Lower lobe of right lung (tissue), 2 donors: ENCODE data around the gene OMD. TPM values are rescaled to one million over a fixed set of nuclear protein-coding genes. Genes with fewer than 3 reads are reported as not detected.
A peak's percentile ranks its signal among the peaks of the same experiment; 100 is the strongest.

Experiments
- ATAC-seq, 2 donors: fragments of 200-7000 bp; cut with Tn5 transposase; one replicate each; pipeline ENCODE4 v1.9.1; 2020 to 2022; ENCODE audit warnings: mild to moderate bottlenecking in 2 of 2, moderate library complexity in 2 of 2
- DNase-seq: peaks from one replicate; pipeline ENCODE4 v3.0.0-alpha.2; 2020
- H3K27ac ChIP-seq: fragments of 200-600 bp; one replicate; pipeline ENCODE4 v1.8.0; 2022
- H3K27me3 ChIP-seq: fragments of 200-600 bp; one replicate; pipeline ENCODE4 v1.8.0; 2022; ENCODE audit warnings: low read depth
- H3K36me3 ChIP-seq: fragments of 200-600 bp; one replicate; pipeline ENCODE4 v1.8.0; 2022; ENCODE audit warnings: mild to moderate bottlenecking
- H3K4me1 ChIP-seq: fragments of 200-600 bp; one replicate; pipeline ENCODE4 v1.8.0; 2022
- H3K4me3 ChIP-seq: fragments of 200-600 bp; one replicate; pipeline ENCODE4 v1.8.0; 2022; ENCODE audit warnings: mild to moderate bottlenecking
- H3K9me3 ChIP-seq: fragments of 200-600 bp; one replicate; pipeline ENCODE4 v1.8.0; 2022
- intact Hi-C: fragments of 100-400 bp; cut with DNase I; formaldehyde crosslinking; loops from one replicate; pipeline ENCODE4 v1.11.0; 2022
- total RNA-seq: library from RNA; stranded (reverse); fragmentation: NEBNext Ultra II Directional; extraction: Animal tissue kit (Norgen Biotek cat#: 25700); gene quantifications from one replicate; pipeline ENCODE4 v1.2.1, GENCODE V29; 2021
- TF ChIP-seq, protein P1 (sequence below): fragments of 200-600 bp; IDR thresholded peaks from one replicate; pipeline ENCODE4 v1.8.0; 2022; ENCODE audit warnings: antibody characterized with exemption, mild to moderate bottlenecking
- donor health status: DM: no; HTN: yes; CAD: no; lungs with severe emphysema.

Gene OMD
- total RNA-seq, 1 donor from 2014 or later = 4.1 TPM

DNA sequence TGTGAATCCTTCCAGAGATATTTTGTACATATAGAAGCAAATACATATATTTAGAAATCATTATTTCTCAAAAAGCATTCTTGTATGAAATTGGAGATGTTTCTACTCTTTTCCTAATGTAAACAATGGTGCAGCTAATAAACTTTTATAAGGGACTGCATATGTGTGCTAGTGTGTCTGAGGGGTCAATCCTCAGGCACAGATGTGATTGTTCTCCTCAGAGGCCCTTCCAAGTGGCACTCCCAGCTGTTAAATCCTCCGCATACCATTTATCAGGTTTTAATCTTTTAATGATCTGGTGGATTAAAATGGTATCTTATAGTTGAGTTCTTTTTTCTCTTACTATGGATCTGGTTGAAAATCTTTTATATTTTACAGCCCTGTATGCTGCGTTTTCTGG lies 5.6 kb upstream of the OMD start:
- no peaks in the 10 kb centered on the region for H3K27me3 ChIP-seq
- no peaks in the 10 kb centered on the region for H3K36me3 ChIP-seq
- intact Hi-C loops = no loop called here
- no peaks in the 10 kb centered on the region for H3K4me1 ChIP-seq
- DNase-seq = no peak
- no peak overlapping the region for H3K4me3 ChIP-seq
- no peak for ATAC-seq
- no peaks in the 10 kb centered on the region for H3K9me3 ChIP-seq
- H3K27ac ChIP-seq = no peak overlapping the region
- TF ChIP-seq, protein P1, sequence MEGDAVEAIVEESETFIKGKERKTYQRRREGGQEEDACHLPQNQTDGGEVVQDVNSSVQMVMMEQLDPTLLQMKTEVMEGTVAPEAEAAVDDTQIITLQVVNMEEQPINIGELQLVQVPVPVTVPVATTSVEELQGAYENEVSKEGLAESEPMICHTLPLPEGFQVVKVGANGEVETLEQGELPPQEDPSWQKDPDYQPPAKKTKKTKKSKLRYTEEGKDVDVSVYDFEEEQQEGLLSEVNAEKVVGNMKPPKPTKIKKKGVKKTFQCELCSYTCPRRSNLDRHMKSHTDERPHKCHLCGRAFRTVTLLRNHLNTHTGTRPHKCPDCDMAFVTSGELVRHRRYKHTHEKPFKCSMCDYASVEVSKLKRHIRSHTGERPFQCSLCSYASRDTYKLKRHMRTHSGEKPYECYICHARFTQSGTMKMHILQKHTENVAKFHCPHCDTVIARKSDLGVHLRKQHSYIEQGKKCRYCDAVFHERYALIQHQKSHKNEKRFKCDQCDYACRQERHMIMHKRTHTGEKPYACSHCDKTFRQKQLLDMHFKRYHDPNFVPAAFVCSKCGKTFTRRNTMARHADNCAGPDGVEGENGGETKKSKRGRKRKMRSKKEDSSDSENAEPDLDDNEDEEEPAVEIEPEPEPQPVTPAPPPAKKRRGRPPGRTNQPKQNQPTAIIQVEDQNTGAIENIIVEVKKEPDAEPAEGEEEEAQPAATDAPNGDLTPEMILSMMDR = no peak

DNA sequence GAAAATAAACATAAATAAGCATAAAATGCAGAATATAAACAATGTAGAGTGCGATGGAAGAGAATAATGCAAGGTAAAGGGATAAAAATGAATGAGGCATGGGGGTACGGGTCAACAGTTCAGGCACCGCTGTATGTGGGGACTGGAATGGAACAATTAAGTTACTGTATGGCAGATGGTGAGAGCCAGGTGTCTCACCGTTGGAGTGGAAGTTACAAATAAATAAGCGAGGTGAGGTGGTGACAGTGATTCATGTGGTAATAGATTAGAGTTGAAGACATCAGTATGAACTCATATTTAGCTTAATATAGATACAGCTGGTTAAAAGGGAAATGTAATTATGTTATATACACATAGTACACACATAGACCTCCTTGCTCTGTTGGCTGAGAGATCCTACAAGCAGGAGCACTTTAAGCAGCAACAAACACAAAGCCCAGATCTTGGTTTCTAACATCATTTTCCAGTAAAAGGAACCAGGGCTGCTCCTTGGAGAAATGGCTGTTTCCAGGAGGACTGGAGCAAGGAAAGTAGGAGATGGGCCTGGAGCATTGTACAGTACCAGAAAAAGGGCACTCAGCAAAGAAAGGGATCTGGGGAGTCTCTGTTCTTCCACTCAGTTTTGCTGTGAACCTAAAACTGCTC lies 2.4 kb upstream of the OMD start:
- Histone ChIP-seq H3K4me1 (no peaks in the 10 kb centered on the region), H3K36me3 (no peaks in the 10 kb centered on the region), H3K27me3 (no peaks in the 10 kb centered on the region), H3K9me3 (no peaks in the 10 kb centered on the region), H3K27ac (no peak overlapping the region), H3K4me3 (no peak overlapping the region)
- TF ChIP-seq, protein P1 = no peak
- no peak for ATAC-seq
- no peak for DNase-seq
- intact Hi-C loops = no loop called here

DNA sequence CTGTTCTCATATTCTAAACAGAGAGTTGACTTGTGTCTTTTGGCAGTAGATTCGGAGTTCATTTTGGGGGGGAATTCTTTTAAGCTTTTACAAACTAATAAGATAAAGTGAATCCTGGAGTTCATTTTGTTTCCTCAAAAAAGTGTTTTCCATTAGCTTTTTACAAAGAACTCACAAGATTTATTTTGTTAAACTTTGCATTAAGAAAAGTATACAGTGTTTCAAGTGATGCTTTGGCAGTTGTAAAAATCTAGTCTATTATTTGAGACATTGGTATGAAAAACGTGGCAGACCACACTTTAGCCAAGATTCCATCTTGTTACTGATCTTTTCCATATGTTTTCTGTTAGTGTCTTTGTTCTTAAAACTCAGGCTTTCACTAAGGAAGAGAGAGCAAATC lies 1.2 kb upstream of the OMD start:
- no peak overlapping the region for H3K4me3 ChIP-seq
- ATAC-seq = no peak
- H3K9me3 ChIP-seq = no peaks in the 10 kb centered on the region
- no peaks in the 10 kb centered on the region for H3K4me1 ChIP-seq
- no peak for DNase-seq
- no peaks in the 10 kb centered on the region for H3K36me3 ChIP-seq
- no peaks in the 10 kb centered on the region for H3K27me3 ChIP-seq
- H3K27ac ChIP-seq = peak overlapping the region; percentile 12
- TF ChIP-seq, protein P1 = no peak
- intact Hi-C loops = no loop called here

DNA sequence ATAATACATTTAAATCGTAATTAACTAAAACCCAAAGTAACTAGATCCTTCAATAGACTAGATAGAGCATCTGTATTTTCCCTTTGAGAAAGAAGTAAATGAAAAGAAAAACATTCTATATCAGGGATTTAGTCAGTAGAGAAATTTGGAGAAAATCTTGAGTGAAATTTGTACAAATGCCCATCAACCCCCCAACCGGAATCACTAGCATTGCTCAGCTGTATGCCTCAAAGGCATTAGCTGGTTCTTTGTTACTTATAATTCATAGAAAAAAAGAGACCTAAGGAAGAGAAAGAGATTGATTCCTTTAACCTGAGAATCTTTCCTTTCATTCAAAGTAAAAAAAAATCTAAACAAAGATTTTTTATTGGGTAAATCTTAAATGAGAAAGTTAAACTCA lies 659 bp downstream of the OMD start:
- Histone ChIP-seq H3K27me3 (no peaks in the 10 kb centered on the region), H3K4me1 (no peaks in the 10 kb centered on the region), H3K9me3 (no peaks in the 10 kb centered on the region), H3K36me3 (no peaks in the 10 kb centered on the region), H3K4me3 (peak overlapping the region; percentile 32), H3K27ac (no peak overlapping the region)
- TF ChIP-seq, protein P1 = no peak
- intact Hi-C loops = no loop called here
- DNase-seq = no peak
- ATAC-seq = no peak

DNA sequence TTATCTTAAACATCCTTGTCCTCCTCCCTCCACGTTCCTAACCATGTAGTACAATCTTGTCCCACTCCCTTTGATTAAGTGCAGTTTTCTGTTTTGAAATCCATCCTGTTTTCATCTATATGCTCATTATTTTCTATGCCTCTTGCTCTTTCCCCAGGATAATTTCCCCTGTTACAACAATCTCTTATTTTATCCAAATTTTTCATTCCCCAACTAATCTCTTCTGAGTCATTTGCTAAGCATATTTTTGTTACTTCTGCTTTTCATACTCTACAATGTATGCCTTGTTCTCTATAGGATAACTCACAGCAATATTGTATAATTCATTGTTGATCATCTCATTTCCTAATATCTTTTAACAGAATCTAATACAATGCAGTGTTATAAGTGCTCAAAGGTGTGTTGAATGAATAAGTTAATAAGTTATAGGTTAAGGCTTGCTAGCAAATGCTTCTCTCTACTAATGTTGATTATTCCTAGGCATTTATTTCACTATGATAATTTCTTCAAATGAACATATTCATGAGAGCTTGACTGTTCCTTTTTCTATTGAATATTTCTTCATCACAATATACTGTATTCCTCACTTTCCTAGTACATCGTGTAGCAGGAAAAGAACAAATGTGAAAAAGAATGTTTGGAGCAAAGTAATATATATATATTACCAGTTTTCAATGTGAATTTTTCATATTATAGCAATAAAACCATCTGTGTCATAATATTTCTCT lies 1.5 kb downstream of the OMD start:
- Histone ChIP-seq H3K4me1 (no peaks in the 10 kb centered on the region), H3K4me3 (peak overlapping the region; percentile 32), H3K9me3 (no peaks in the 10 kb centered on the region), H3K36me3 (no peaks in the 10 kb centered on the region), H3K27me3 (no peaks in the 10 kb centered on the region), H3K27ac (no peak overlapping the region)
- TF ChIP-seq, protein P1 = no peak
- intact Hi-C loops = no loop called here
- no peak for ATAC-seq
- DNase-seq = no peak
